ENCODE data around the gene TRMO. TPM values are rescaled to one million over a fixed set of nuclear protein-coding genes. Genes with fewer than 3 reads are reported as not detected.

The TRMO gene
- total RNA-seq, 1 experiment from 2014 or later, result 8.6 TPM

DNA sequence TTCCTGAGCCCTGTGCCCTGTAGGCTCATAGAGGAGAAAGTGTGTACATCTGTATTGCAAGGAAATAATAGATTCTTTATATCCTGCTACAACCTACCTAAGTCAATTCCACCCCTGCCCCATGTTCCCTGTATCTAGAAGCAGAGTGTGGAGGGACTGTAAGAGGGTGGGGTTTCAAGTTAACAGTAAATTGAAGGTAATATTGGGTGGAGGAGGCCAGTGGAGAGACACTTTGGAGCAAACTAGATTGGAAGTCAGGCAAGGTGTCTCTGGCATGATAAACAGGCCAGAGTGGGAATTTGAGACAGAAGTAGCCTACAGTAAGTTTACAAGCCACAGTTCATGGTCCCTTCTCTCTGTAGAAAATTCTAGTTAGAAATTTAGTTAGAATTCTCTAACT is 17.9 kb upstream of the TRMO start:
- Histone ChIP-seq H3K9ac (ENCODE audit: extremely low read depth, insufficient read length, low read length) (no peak overlapping the region), H3K23ac (ENCODE audit: insufficient read length, low read depth, low read length) (no peak overlapping the region), H3T11ph (ENCODE audit: low read length) (no peak overlapping the region), H3K4me2 (ENCODE audit: insufficient read depth, insufficient read length, low read length) (no peak overlapping the region), H3K23me2 (ENCODE audit: insufficient read length, low read depth, low read length, poor library complexity, severe bottlenecking) (no peaks in the 10 kb centered on the region), H2BK15ac (ENCODE audit: low read depth, low read length) (no peak overlapping the region), H4K91ac (ENCODE audit: insufficient read length, low read depth, low read length) (no peak overlapping the region), H2AK5ac (ENCODE audit: insufficient read length, low read length) (no peak overlapping the region), H2BK12ac (ENCODE audit: insufficient read length, low read depth, low read length) (no peak overlapping the region), H3K27ac (ENCODE audit: insufficient read length, low read depth, low read length) (no peak overlapping the region), H3K79me1 (ENCODE audit: insufficient read depth, low read depth, low read length, poor library complexity, severe bottlenecking) (no peaks in the 10 kb centered on the region), H4K5ac (ENCODE audit: insufficient read length, low read depth, low read length) (no peak overlapping the region), H3K56ac (ENCODE audit: insufficient read length, low read depth, low read length) (no peak overlapping the region), H3K79me2 (ENCODE audit: insufficient read depth, low read length) (no peaks in the 10 kb centered on the region), H3K4ac (ENCODE audit: low read depth, low read length) (no peak overlapping the region), H2AFZ (ENCODE audit: low read length) (no peak overlapping the region), H2BK120ac (ENCODE audit: low read depth, low read length, poor library complexity, severe bottlenecking) (no peak overlapping the region), H3K9me3 (ENCODE audit: control insufficient read depth, low read depth, low read length) (no peaks in the 10 kb centered on the region), H3K27me3 (ENCODE audit: insufficient read depth, low read length) (peaks cover 4% of the 10 kb centered on the region; the same call in 1 of the 2 replicates), H3K18ac (ENCODE audit: insufficient read length, low read depth, low read length) (no peak overlapping the region), H4K8ac (replicated peaks; ENCODE audit: insufficient read length, low read depth, low read length) (no peak overlapping the region), H3K4me1 (ENCODE audit: insufficient read depth, low read length) (no peaks in the 10 kb centered on the region), H2BK20ac (ENCODE audit: low read depth, low read length, poor library complexity, severe bottlenecking) (no peak overlapping the region), H2BK5ac (ENCODE audit: insufficient read length, low read length) (no peak overlapping the region), H3K14ac (ENCODE audit: insufficient read depth, low read length) (no peak overlapping the region), H4K20me1 (ENCODE audit: control insufficient read depth, insufficient read depth, insufficient read length) (no peaks in the 10 kb centered on the region)
- H3K4me1 Mint-ChIP-seq, result no peaks in the 10 kb centered on the region
- H3K9me3 Mint-ChIP-seq, result no peaks in the 10 kb centered on the region
- no peak overlapping the region for H3K4me3 Mint-ChIP-seq
- H3K36me3 Mint-ChIP-seq (ENCODE audit: insufficient read depth in 1 of 3, low read depth in 3 of 3), result no peaks in the 10 kb centered on the region
- TF ChIP-seq, protein P1, sequence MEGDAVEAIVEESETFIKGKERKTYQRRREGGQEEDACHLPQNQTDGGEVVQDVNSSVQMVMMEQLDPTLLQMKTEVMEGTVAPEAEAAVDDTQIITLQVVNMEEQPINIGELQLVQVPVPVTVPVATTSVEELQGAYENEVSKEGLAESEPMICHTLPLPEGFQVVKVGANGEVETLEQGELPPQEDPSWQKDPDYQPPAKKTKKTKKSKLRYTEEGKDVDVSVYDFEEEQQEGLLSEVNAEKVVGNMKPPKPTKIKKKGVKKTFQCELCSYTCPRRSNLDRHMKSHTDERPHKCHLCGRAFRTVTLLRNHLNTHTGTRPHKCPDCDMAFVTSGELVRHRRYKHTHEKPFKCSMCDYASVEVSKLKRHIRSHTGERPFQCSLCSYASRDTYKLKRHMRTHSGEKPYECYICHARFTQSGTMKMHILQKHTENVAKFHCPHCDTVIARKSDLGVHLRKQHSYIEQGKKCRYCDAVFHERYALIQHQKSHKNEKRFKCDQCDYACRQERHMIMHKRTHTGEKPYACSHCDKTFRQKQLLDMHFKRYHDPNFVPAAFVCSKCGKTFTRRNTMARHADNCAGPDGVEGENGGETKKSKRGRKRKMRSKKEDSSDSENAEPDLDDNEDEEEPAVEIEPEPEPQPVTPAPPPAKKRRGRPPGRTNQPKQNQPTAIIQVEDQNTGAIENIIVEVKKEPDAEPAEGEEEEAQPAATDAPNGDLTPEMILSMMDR (conservative IDR thresholded peaks at IDR 0.05), result no peak
- H3K27ac Mint-ChIP-seq, result no peak overlapping the region
- peaks cover 18% of the 10 kb centered on the region for H3K27me3 Mint-ChIP-seq (ENCODE audit: low read depth)
- no peak for DNase-seq

Measured in H9 (cell line).